Ishikawa (cell line): ENCODE results near the gene TRAF3IP1.

Experiments
- CEBPB ChIP-seq: IDR thresholded peaks from 2 replicates; pipeline ENCODE4 v1.6.1; 2012
- CREB1 ChIP-seq: IDR thresholded peaks from 2 replicates; pipeline ENCODE4 v1.6.1; 2012; ENCODE audit warnings: low read depth
- EGR1 ChIP-seq: IDR thresholded peaks from 2 replicates; pipeline ENCODE4 v1.6.1; 2012
- EP300 ChIP-seq: IDR thresholded peaks from 2 replicates; pipeline ENCODE4 v1.6.1; 2012; ENCODE audit warnings: borderline replicate concordance
- MAX ChIP-seq: IDR thresholded peaks from 2 replicates; pipeline ENCODE4 v1.6.1; 2012
- NFIC ChIP-seq: IDR thresholded peaks from 2 replicates; pipeline ENCODE4 v1.6.1; 2012
- REST ChIP-seq: IDR thresholded peaks from 2 replicates; pipeline ENCODE4 v1.6.1; 2012; ENCODE audit warnings: low read depth, mild to moderate bottlenecking
- TAF1 ChIP-seq: IDR thresholded peaks from 2 replicates; pipeline ENCODE4 v1.6.1; 2012; ENCODE audit warnings: low read depth, mild to moderate bottlenecking
- TCF12 ChIP-seq: IDR thresholded peaks from 2 replicates; pipeline ENCODE4 v1.6.1; 2012; ENCODE audit warnings: low read depth
- TEAD4 ChIP-seq: IDR thresholded peaks from 2 replicates; pipeline ENCODE4 v1.6.1; 2012
- USF1 ChIP-seq: IDR thresholded peaks from 2 replicates; pipeline ENCODE4 v1.6.1; 2012
- YY1 ChIP-seq: IDR thresholded peaks from 2 replicates; pipeline ENCODE4 v1.6.1; 2012; ENCODE audit warnings: low read depth

- no peak for TF ChIP-seq EGR1
- no peak for TF ChIP-seq EP300
- no peak for TF ChIP-seq USF1
- TF ChIP-seq CREB1: no peak
- TF ChIP-seq MAX: no peak
- no peak for TF ChIP-seq NFIC
- no peak for TF ChIP-seq YY1
- TF ChIP-seq TCF12: no peak
- TF ChIP-seq TEAD4: no peak
- TF ChIP-seq REST: no peak
- TF ChIP-seq CEBPB: no peak
- no peak for TF ChIP-seq TAF1
Measured at GRCh38 chr2:238418196-238418998, 98.1 kb downstream of the TRAF3IP1 start.
